Activated CD4-positive, alpha-beta T cell treated with anti-CD3 and anti-CD28 coated beads, Interleukin-2, amount 10 ng/mL, durations not matched to agents 7 days and 5 days (primary cell): Measurements from ENCODE around the gene S100A10. TPM values are rescaled to one million over a fixed set of nuclear protein-coding genes. Genes with fewer than 3 reads are reported as not detected.

Experiments
- CTCF ChIA-PET: fragments of 350-600 bp; sonication (Branson Sonifier 250); formaldehyde crosslinking; loops from one replicate; lab custom pipeline; 2021; ENCODE audit warnings: antibody characterized with exemption; lab: Charles Lee
- POLR2A ChIA-PET: fragments of 350-600 bp; sonication (Branson Sonifier 250); formaldehyde crosslinking; loops from one replicate; lab custom pipeline; 2021; ENCODE audit warnings: antibody characterized with exemption; lab: Charles Lee
- DNase-seq: peaks from one replicate; pipeline ENCODE4 v3.0.0-alpha.2; 2020
- H3K27ac Mint-ChIP-seq: one replicate; pipeline ENCODE4 v1.8.0; 2021; ENCODE audit warnings: mild to moderate bottlenecking, moderate library complexity, mixed read lengths
- H3K27me3 Mint-ChIP-seq: one replicate; pipeline ENCODE4 v1.8.0; 2021; ENCODE audit warnings: mixed read lengths
- H3K36me3 Mint-ChIP-seq: one replicate; pipeline ENCODE4 v1.8.0; 2021; ENCODE audit warnings: low read depth, mixed read lengths
- H3K4me1 Mint-ChIP-seq: one replicate; pipeline ENCODE4 v1.8.0; 2021; ENCODE audit warnings: mixed read lengths
- H3K4me3 Mint-ChIP-seq: one replicate; pipeline ENCODE4 v1.8.0; 2021; ENCODE audit warnings: mild to moderate bottlenecking, moderate library complexity, mixed read lengths
- H3K9me3 Mint-ChIP-seq: one replicate; pipeline ENCODE4 v1.8.0; 2021; ENCODE audit warnings: mixed read lengths
- total RNA-seq, 2 experiments: library from RNA; stranded (reverse); gene quantifications; one replicate each; pipeline ENCODE4 v1.2.3, GENCODE V29; 2021

The S100A10 gene
- total RNA-seq, 2 experiments from 2014 or later = 561 to 662 TPM

DNA sequence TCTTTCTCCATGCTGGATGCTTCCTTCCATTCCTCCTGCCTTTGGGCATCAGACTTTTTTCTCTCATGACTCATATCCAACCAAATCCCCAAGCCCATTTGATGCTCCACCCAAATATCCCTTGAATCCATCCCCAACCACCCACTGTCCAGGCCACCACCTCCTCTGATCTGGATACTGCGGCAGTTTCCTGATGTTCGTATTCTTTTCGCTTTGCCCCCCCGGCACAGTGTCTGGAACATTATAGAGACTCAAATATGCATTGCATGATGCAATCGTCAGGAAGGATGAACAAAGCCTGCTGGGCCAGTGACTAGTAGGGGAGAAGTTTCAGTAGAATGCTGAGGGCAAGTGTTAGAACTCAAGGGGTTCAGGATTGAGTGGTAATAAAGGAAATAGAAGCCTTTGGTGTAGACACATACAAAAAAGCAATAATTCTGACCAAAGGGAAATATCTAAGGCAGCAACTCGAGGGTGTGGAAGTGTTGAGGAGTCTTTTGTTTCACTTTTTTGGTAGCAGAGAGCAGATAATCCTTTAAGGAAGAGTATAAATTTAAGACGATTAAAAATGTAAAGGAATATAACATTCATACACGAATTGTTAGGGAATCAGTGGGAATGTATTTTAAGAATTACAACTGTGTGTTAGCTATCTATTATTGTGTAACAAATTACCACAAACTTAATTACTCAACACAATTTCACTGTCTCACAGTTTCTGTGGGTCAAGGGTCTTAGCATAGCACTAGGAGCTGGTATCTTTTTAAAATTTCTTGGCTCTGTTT, 35.7 kb upstream of the S100A10 start:
- no peaks in the 10 kb centered on the region for H3K27me3 Mint-ChIP-seq
- no peak for DNase-seq
- ChIA-PET POLR2A (no interaction called here), CTCF (interaction anchor here (1.7 kb wide), 1 partner anchor 28 kb away, joined by 6 read pairs; no protein-coding TSS in a partner anchor)
- H3K4me1 Mint-ChIP-seq = peaks cover 46% of the 10 kb centered on the region
- peaks cover 50% of the 10 kb centered on the region for H3K36me3 Mint-ChIP-seq
- no peak overlapping the region for H3K27ac Mint-ChIP-seq
- peaks cover 3% of the 10 kb centered on the region for H3K9me3 Mint-ChIP-seq
- H3K4me3 Mint-ChIP-seq = no peak overlapping the region

DNA sequence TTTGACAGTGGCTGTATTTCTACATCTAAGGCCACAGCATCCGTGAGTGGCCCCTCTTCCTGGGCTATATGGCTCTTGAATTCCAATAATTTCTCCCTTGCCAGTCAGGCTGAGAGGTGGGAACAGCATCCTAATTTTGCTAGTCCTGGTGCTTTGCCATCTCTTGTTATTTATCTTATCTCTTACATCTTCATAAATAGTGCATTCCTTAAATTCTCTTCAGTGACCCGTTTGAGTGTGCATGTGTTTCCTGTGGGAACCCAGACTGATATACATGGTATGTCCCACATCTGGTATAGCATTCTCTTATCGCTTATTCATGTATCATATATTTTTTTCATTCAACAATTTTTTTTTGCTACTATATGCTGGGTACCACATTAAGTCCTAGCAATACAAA, 33.2 kb upstream of the S100A10 start:
- ChIA-PET POLR2A (no interaction called here), CTCF (interaction anchor here (1.2 kb wide), 1 partner anchor 12 kb away, joined by 3 read pairs; no protein-coding TSS in a partner anchor)
- Mint-ChIP-seq H3K4me1 (peaks cover 23% of the 10 kb centered on the region), H3K4me3 (no peak overlapping the region), H3K27me3 (no peaks in the 10 kb centered on the region), H3K27ac (no peak overlapping the region), H3K9me3 (peaks cover 2% of the 10 kb centered on the region), H3K36me3 (peaks cover 26% of the 10 kb centered on the region)
- no peak for DNase-seq

DNA sequence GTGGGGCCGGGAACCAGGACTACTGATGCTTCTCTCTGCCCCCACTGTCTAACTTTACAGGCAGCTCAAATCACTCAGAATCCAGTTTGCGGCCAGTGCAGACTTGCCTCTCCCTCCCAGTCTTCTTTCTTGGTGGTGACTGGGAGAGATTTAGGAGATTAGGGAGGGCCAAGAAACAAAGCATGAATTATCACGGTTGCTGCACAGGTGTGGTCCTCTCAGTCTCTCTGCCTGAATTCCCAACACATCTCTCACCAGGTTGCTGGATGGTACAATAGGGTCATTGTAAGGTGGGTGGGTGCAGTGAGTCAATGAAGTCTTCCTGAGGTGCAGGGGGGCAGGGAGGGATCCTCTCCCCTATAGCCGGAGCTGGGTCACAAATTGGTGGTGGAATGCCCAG, 30.6 kb upstream of the S100A10 start:
- Mint-ChIP-seq H3K27ac (no peak overlapping the region), H3K27me3 (no peaks in the 10 kb centered on the region), H3K4me3 (no peak overlapping the region), H3K9me3 (no peaks in the 10 kb centered on the region), H3K4me1 (peaks cover 8% of the 10 kb centered on the region), H3K36me3 (peaks cover 7% of the 10 kb centered on the region)
- DNase-seq = no peak
- ChIA-PET POLR2A (no interaction called here), CTCF (interaction anchor here (2.1 to 4.2 kb wide), 2 partner anchors 11 kb away, joined by 6 to 16 read pairs; no protein-coding TSS in a partner anchor)

- ChIA-PET POLR2A (no interaction called here), CTCF (interaction anchor here (2.1 to 4.2 kb wide), 3 partner anchors 10 to 55 kb away, joined by 6 to 16 read pairs (median 7); no protein-coding TSS in a partner anchor)
- no peak for DNase-seq
- Mint-ChIP-seq H3K4me1 (no peaks in the 10 kb centered on the region), H3K27ac (no peak overlapping the region), H3K9me3 (no peaks in the 10 kb centered on the region), H3K4me3 (no peak overlapping the region), H3K36me3 (no peaks in the 10 kb centered on the region), H3K27me3 (no peaks in the 10 kb centered on the region)
Measured at GRCh38 chr1:152023221-152023620, 29.6 kb upstream of the S100A10 start.

DNA sequence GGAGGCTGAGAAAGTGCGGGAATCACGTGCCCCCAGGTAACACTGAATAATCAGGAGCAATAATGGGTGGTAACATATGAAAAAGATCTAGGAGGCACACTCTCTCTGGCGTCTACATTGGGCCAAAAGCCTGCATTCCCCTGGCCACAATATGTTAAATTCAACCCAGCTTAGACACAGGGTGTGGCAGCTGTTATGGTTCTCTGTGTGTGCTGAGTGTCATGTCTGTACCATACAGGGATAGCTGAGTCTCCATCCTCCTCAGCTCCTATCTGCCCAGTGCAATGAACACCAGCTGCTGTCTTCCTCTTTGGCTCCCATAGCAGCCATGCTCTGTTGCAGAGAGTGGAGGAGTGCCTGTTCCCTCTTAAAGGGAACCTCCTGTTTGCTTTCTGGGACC, 28.8 kb upstream of the S100A10 start:
- Mint-ChIP-seq H3K27me3 (peaks cover 2% of the 10 kb centered on the region), H3K27ac (no peak overlapping the region), H3K4me3 (no peak overlapping the region), H3K36me3 (no peaks in the 10 kb centered on the region), H3K4me1 (no peaks in the 10 kb centered on the region), H3K9me3 (no peaks in the 10 kb centered on the region)
- ChIA-PET POLR2A (no interaction called here), CTCF (interaction anchor here (1.6 to 4.2 kb wide), 3 partner anchors 12 to 55 kb away, joined by 7 to 16 read pairs (median 8); no protein-coding TSS in a partner anchor)
- DNase-seq = no peak

- Mint-ChIP-seq H3K27ac (no peak overlapping the region), H3K4me3 (no peak overlapping the region)
- CTCF ChIA-PET = interaction anchor here (1.6 to 4.2 kb wide), 3 partner anchors 13 to 54 kb away, joined by 7 to 16 read pairs (median 8); no protein-coding TSS in a partner anchor
Measured at GRCh38 chr1:152021569-152021968, 27.9 kb upstream of the S100A10 start.

DNA sequence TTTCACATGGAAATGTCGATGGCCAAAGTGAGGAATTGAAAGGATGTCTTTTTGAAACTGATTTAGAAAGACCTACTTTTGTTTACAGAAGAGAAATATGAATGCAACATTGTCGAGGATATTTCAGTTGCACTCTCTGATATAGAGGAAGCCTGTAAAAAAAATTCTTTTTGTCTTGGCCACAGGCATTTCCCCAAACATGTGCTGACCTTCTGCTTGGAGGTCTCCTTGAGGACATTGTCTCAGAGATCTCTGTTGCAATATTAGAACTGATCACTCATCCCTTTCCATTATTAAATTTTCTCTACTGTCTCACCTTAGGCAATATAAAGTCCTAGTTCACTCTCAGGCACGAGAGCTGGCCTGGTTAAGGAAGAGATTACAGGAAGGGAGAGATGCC, 27.2 kb upstream of the S100A10 start:
- CTCF ChIA-PET = interaction anchor here (1.6 to 2.3 kb wide), 2 partner anchors 19 to 53 kb away, joined by 7 to 8 read pairs; no protein-coding TSS in a partner anchor
- H3K4me1 Mint-ChIP-seq = no peaks in the 10 kb centered on the region
- no peak overlapping the region for H3K4me3 Mint-ChIP-seq

More at GRCh38 chr1:152021569-152021968, 27.9 kb upstream of the S100A10 start:
- H3K36me3 Mint-ChIP-seq = no peaks in the 10 kb centered on the region
- POLR2A ChIA-PET = no interaction called here
- H3K4me1 Mint-ChIP-seq = no peaks in the 10 kb centered on the region
- H3K9me3 Mint-ChIP-seq = no peaks in the 10 kb centered on the region
- peaks cover 10% of the 10 kb centered on the region for H3K27me3 Mint-ChIP-seq
- DNase-seq = no peak

DNA sequence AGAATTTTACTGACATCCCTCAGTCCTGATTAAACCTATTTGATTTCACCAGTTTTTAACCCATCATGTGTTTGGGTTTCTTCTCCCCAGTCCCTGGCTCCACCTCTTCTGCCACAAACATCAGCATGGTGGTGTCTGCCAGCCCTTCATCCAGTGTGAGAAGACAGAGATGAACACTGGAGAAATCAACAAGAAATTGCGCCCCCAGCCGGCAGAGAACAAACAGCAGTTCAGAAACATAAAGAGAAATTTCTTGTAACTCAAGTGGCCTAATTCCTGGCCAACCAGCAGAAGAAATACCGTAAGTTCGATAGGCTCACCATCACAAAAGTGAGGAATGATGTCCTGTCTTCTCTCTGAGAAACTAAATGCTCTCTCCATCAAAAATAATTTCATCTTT, 24.9 kb upstream of the S100A10 start:
- Mint-ChIP-seq H3K4me3 (no peak overlapping the region), H3K36me3 (no peaks in the 10 kb centered on the region), H3K27me3 (peaks cover 22% of the 10 kb centered on the region), H3K27ac (no peak overlapping the region), H3K9me3 (no peaks in the 10 kb centered on the region), H3K4me1 (peaks cover 3% of the 10 kb centered on the region)
- DNase-seq = peak; percentile 28
- ChIA-PET POLR2A (no interaction called here), CTCF (interaction anchor here (0.6 to 1.4 kb wide), 3 partner anchors 8 to 69 kb away, joined by 3 to 5 read pairs (median 3); no protein-coding TSS in a partner anchor)

More for the DNA sequence above, 27.2 kb upstream of the S100A10 start:
- no peaks in the 10 kb centered on the region for H3K36me3 Mint-ChIP-seq
- DNase-seq = no peak
- H3K27ac Mint-ChIP-seq = no peak overlapping the region
- H3K27me3 Mint-ChIP-seq = peaks cover 11% of the 10 kb centered on the region
- POLR2A ChIA-PET = no interaction called here
- H3K9me3 Mint-ChIP-seq = no peaks in the 10 kb centered on the region

GRCh38 chr1:152015766-152016165, 22.1 kb upstream of the S100A10 start:
- POLR2A ChIA-PET = no interaction called here
- Mint-ChIP-seq H3K27ac (no peak overlapping the region), H3K36me3 (no peaks in the 10 kb centered on the region), H3K4me3 (no peak overlapping the region), H3K9me3 (no peaks in the 10 kb centered on the region), H3K27me3 (peaks cover 22% of the 10 kb centered on the region), H3K4me1 (peaks cover 4% of the 10 kb centered on the region)
- DNase-seq = no peak
- CTCF ChIA-PET = interaction anchor here (0.9 to 1.9 kb wide), 3 partner anchors 9 to 19 kb away, joined by 3 to 5 read pairs (median 5); no protein-coding TSS in a partner anchor

- H3K4me1 Mint-ChIP-seq = peaks cover 4% of the 10 kb centered on the region
- POLR2A ChIA-PET = no interaction called here
- H3K27me3 Mint-ChIP-seq = peaks cover 22% of the 10 kb centered on the region
- DNase-seq = no peak
- CTCF ChIA-PET = interaction anchor here (0.7 to 2.7 kb wide), 5 partner anchors 13 to 191 kb away, joined by 3 to 13 read pairs (median 5); no protein-coding TSS in a partner anchor
- H3K27ac Mint-ChIP-seq = no peak overlapping the region
- no peaks in the 10 kb centered on the region for H3K9me3 Mint-ChIP-seq
- H3K36me3 Mint-ChIP-seq = no peaks in the 10 kb centered on the region
- no peak overlapping the region for H3K4me3 Mint-ChIP-seq
Measured at GRCh38 chr1:152014943-152015342, 21.3 kb upstream of the S100A10 start.

- no peak overlapping the region for H3K4me3 Mint-ChIP-seq
- H3K27ac Mint-ChIP-seq = no peak overlapping the region
- peaks cover 29% of the 10 kb centered on the region for H3K27me3 Mint-ChIP-seq
- CTCF ChIA-PET = interaction anchor here (0.6 to 2.7 kb wide), 9 partner anchors 10 to 233 kb away, joined by 3 to 13 read pairs (median 4); no protein-coding TSS in a partner anchor
- peak; percentile 58 for DNase-seq
- POLR2A ChIA-PET = no interaction called here
- peaks cover 4% of the 10 kb centered on the region for H3K4me1 Mint-ChIP-seq
- no peaks in the 10 kb centered on the region for H3K36me3 Mint-ChIP-seq
- H3K9me3 Mint-ChIP-seq = no peaks in the 10 kb centered on the region
Measured at GRCh38 chr1:152013664-152014237, 20.1 kb upstream of the S100A10 start.

DNA sequence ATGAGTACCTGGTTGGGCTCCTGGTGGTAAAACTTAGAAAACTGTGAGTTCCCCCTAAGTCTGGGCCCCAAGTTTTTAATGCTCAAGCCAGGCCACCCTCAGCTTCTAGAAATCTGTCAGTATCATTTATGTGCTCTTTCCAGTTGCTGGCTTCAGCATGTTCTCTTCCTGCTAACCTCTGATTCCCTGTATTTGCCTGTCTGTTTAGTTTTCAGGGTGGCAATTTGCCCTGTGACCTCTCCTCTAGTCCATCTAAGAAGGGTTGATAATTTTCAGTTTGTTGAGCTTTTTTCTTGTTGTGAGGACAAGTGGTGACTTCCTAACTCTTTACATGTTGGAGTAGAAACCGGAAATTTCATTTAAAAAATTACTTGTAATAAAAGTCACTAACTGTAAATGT, 16.0 kb upstream of the S100A10 start:
- no peak overlapping the region for H3K27ac Mint-ChIP-seq
- H3K4me1 Mint-ChIP-seq = peaks cover 4% of the 10 kb centered on the region
- POLR2A ChIA-PET = interaction anchor here (0.7 kb wide), 1 partner anchor 42 kb away, joined by 4 read pairs; no protein-coding TSS in a partner anchor
- no peaks in the 10 kb centered on the region for H3K9me3 Mint-ChIP-seq
- no peak overlapping the region for H3K4me3 Mint-ChIP-seq
- no peaks in the 10 kb centered on the region for H3K36me3 Mint-ChIP-seq
- CTCF ChIA-PET = interaction anchor here (0.6 to 3.6 kb wide), 4 partner anchors 8 to 232 kb away, joined by 3 to 14 read pairs (median 4); no protein-coding TSS in a partner anchor
- DNase-seq = no peak
- H3K27me3 Mint-ChIP-seq = peaks cover 30% of the 10 kb centered on the region
